Measurements from ENCODE around the gene SENP1.

SENP1 gene

GRCh38 chr12:48077111-48077510 is 28.8 kb downstream of the SENP1 start:
- H3K4me3 ChIP-seq (ENCODE audit: low read depth, low read length) = no peak overlapping the region
- DNase-seq (ENCODE audit: low read depth) = no peak
- no peak for TF ChIP-seq CTCF (IDR thresholded peaks at IDR 0.05; ENCODE audit: control insufficient read depth, extremely low read depth, insufficient read depth)

GRCh38 chr12:48075832-48076231 is 30.0 kb downstream of the SENP1 start:
- TF ChIP-seq CTCF (IDR thresholded peaks at IDR 0.05; ENCODE audit: control insufficient read depth, extremely low read depth, insufficient read depth) = no peak
- no peak for DNase-seq (ENCODE audit: low read depth)
- H3K4me3 ChIP-seq (ENCODE audit: low read depth, low read length) = no peak overlapping the region

- no peak overlapping the region for H3K4me3 ChIP-seq (ENCODE audit: low read depth, low read length)
- DNase-seq (ENCODE audit: low read depth) = no peak
- TF ChIP-seq CTCF (IDR thresholded peaks at IDR 0.05; ENCODE audit: control insufficient read depth, extremely low read depth, insufficient read depth) = no peak
Observed at GRCh38 chr12:48074266-48074665, 31.6 kb downstream of the SENP1 start.

GRCh38 chr12:48072266-48072665 is 33.6 kb downstream of the SENP1 start:
- DNase-seq (ENCODE audit: low read depth) = no peak
- no peak for TF ChIP-seq CTCF (IDR thresholded peaks at IDR 0.05; ENCODE audit: control insufficient read depth, extremely low read depth, insufficient read depth)

GRCh38 chr12:48071808-48072207 is 34.1 kb downstream of the SENP1 start:
- H3K4me3 ChIP-seq (ENCODE audit: low read depth, low read length) = no peak overlapping the region
- no peak for TF ChIP-seq CTCF (IDR thresholded peaks at IDR 0.05; ENCODE audit: control insufficient read depth, extremely low read depth, insufficient read depth)
- DNase-seq (ENCODE audit: low read depth) = no peak

More at GRCh38 chr12:48072266-48072665, 33.6 kb downstream of the SENP1 start:
- H3K4me3 ChIP-seq (ENCODE audit: low read depth, low read length) = no peak overlapping the region

- DNase-seq (ENCODE audit: low read depth) = no peak
- H3K4me3 ChIP-seq (ENCODE audit: low read depth, low read length) = no peak overlapping the region
- no peak for TF ChIP-seq CTCF (IDR thresholded peaks at IDR 0.05; ENCODE audit: control insufficient read depth, extremely low read depth, insufficient read depth)
Observed at GRCh38 chr12:48070731-48071130, 35.1 kb downstream of the SENP1 start.

GRCh38 chr12:48070033-48070432 is 35.8 kb downstream of the SENP1 start:
- no peak for TF ChIP-seq CTCF (IDR thresholded peaks at IDR 0.05; ENCODE audit: control insufficient read depth, extremely low read depth, insufficient read depth)
- DNase-seq (ENCODE audit: low read depth) = no peak
- H3K4me3 ChIP-seq (ENCODE audit: low read depth, low read length) = no peak overlapping the region
